Colonic mucosa (tissue), 4 donors: ENCODE results near the gene RPS6KA4. TPM values are rescaled to one million over a fixed set of nuclear protein-coding genes. Genes with fewer than 3 reads are reported as not detected.
A peak's percentile ranks its signal among the peaks of the same experiment; 100 is the strongest.

Source experiments
- DNase-seq: peaks from one replicate; pipeline ENCODE4 v3.0.0-alpha.2; 2020
- H3K27ac ChIP-seq: fragments of 200-600 bp; one replicate; pipeline ENCODE4 v1.8.0; 2021
- H3K27me3 ChIP-seq: fragments of 200-600 bp; one replicate; pipeline ENCODE4 v1.8.0; 2021
- H3K36me3 ChIP-seq: fragments of 200-600 bp; one replicate; pipeline ENCODE4 v1.8.0; 2021
- H3K4me1 ChIP-seq: fragments of 200-600 bp; one replicate; pipeline ENCODE4 v1.8.0; 2021; ENCODE audit warnings: mild to moderate bottlenecking
- H3K4me3 ChIP-seq: fragments of 200-600 bp; one replicate; pipeline ENCODE4 v1.8.0; 2021
- H3K9ac ChIP-seq, 2 donors: one replicate each; pipeline ENCODE4 v1.7.0; 2013; ENCODE audit warnings: control low read depth in 2 of 2, low read depth in 2 of 2, low read length in 2 of 2
- H3K9me3 ChIP-seq: fragments of 200-600 bp; one replicate; pipeline ENCODE4 v1.8.0; 2021
- intact Hi-C: fragments of 100-400 bp; cut with DNase I; formaldehyde crosslinking; loops from one replicate; pipeline ENCODE4 v1.14.1; 2022
- total RNA-seq, 2 donors: library from RNA; stranded (reverse); fragmentation: NEBNext Ultra II Directional in 1 of 2; extraction: Animal tissue kit (Norgen Biotek cat#: 25700) in 1 of 2; gene quantifications; one replicate each; pipeline ENCODE4 v1.2.1, GENCODE V29; 2021
- TF ChIP-seq, protein P1 (sequence below): fragments of 200-600 bp; IDR thresholded peaks from one replicate; pipeline ENCODE4 v1.8.0; 2022; ENCODE audit warnings: antibody characterized with exemption, mild to moderate bottlenecking
- donor health status: healthy.
- donor health status: DM: no; HTN: no; CAD: no.
- donor health status: DM: no; HTN: no; CAD: no.

Gene RPS6KA4
- total RNA-seq, 2 donors from 2014 or later, result 28.9 to 59.1 TPM

DNA sequence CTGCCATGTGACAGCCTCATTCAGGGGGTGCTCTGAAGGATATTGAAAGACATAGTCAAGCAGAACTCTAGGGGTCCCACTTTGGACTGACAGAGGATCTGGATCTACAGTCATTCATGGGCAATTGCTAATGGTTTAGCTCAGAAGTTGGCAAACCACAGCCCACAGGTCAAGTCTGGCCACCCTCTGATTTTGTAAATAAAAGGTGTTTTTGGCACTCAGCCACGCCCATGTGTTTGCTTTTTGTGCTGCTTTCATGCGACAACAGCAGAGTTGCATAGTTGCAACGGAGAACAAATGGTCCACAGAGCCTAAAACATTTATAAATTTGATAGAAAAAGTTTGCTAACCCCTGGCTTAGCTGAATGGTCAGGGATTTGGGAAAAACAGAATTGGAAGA is 41.7 kb downstream of the RPS6KA4 start:
- no peak overlapping the region for H3K4me3 ChIP-seq
- H3K36me3 ChIP-seq, result no peaks in the 10 kb centered on the region
- no peaks in the 10 kb centered on the region for H3K9me3 ChIP-seq
- H3K4me1 ChIP-seq, result no peaks in the 10 kb centered on the region
- no peaks in the 10 kb centered on the region for H3K27me3 ChIP-seq
- no peak for DNase-seq
- H3K9ac ChIP-seq, result no peak overlapping the region
- intact Hi-C loops, result no loop called here
- no peak overlapping the region for H3K27ac ChIP-seq
- TF ChIP-seq, protein P1, sequence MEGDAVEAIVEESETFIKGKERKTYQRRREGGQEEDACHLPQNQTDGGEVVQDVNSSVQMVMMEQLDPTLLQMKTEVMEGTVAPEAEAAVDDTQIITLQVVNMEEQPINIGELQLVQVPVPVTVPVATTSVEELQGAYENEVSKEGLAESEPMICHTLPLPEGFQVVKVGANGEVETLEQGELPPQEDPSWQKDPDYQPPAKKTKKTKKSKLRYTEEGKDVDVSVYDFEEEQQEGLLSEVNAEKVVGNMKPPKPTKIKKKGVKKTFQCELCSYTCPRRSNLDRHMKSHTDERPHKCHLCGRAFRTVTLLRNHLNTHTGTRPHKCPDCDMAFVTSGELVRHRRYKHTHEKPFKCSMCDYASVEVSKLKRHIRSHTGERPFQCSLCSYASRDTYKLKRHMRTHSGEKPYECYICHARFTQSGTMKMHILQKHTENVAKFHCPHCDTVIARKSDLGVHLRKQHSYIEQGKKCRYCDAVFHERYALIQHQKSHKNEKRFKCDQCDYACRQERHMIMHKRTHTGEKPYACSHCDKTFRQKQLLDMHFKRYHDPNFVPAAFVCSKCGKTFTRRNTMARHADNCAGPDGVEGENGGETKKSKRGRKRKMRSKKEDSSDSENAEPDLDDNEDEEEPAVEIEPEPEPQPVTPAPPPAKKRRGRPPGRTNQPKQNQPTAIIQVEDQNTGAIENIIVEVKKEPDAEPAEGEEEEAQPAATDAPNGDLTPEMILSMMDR, result no peak

DNA sequence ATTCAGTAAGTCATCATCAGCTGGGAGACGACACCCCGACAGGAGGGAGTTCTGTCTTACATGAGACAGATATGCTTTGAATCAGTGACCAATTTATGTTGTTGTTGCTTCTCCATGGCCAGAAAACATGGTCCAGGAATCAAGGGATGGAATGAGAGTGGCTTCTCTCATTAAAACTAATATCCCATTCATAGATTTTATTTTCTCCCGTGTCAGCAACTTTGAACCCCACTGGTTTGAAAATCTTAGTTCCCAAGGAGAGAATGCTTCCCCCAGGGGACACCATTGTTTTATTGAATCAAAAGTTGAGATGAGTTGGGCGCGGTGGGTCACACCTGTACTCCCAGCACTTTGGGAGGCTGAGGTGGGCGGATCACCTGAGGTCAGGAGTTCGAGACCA is 42.8 kb downstream of the RPS6KA4 start:
- Histone ChIP-seq H3K4me1 (no peaks in the 10 kb centered on the region), H3K36me3 (no peaks in the 10 kb centered on the region), H3K4me3 (no peak overlapping the region), H3K9ac (no peak overlapping the region), H3K27me3 (no peaks in the 10 kb centered on the region), H3K27ac (no peak overlapping the region), H3K9me3 (no peaks in the 10 kb centered on the region)
- TF ChIP-seq, protein P1, result no peak
- intact Hi-C loops, result no loop called here
- DNase-seq, result no peak

DNA sequence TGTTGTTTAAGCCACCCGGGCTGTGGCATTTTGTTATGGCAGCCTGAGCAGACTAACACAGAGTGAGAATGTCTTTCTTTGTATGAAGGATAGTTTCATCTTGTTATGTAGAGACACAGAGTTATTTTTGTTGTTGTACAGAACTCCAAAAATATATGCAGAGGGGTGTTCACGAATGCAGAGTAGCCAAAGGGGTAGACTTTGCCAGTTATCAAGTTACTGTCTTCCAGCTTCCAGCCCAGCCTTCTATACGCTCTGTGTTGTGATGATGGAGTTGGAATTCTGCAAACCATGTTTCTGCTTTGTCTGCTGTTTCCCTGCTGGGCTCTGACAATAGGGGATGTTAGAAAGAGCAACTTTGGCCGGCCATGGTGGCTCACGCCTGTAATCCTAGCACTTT is 44.1 kb downstream of the RPS6KA4 start:
- Histone ChIP-seq H3K9me3 (no peaks in the 10 kb centered on the region), H3K9ac (no peak overlapping the region), H3K4me3 (no peak overlapping the region), H3K4me1 (no peaks in the 10 kb centered on the region), H3K36me3 (no peaks in the 10 kb centered on the region), H3K27ac (no peak overlapping the region), H3K27me3 (no peaks in the 10 kb centered on the region)
- intact Hi-C loops, result no loop called here
- TF ChIP-seq, protein P1, result no peak
- no peak for DNase-seq

DNA sequence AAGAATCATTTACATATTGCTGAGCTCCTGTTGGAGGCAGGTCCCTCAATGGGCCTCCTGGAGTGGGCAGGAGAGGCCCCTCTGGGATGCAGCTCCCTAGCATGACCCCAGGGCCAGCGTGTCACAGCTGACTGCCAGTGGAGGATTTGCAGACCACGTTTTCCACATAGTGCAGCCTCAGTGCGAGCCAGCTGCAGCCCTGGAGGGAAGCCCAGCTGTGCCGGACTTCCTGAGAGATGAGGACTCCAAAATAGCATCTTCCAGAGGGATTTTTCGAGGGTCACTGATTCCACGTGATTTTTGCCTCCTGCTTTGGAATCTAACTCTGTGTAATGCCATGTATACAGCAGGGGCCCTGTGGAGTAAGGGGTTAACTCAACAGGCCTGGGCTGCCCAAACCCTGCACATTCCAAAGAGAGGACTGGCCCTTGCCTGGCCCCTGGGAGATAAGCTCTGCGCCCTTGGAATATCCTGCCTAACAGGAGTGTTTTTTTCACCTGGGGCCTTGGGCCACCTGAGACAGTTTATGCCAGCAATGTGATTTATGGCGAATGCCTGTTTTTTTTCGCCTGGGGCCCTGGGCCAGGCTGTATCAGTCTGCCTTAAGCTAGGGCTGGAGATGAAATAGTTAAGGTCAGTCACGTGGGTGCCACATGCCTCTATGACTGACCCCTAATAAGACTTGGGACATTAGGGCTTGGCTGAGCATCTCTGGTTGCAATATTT is 47.4 kb downstream of the RPS6KA4 start:
- no peaks in the 10 kb centered on the region for H3K9me3 ChIP-seq
- no peak overlapping the region for H3K27ac ChIP-seq
- H3K4me3 ChIP-seq, result no peak overlapping the region
- no peak overlapping the region for H3K9ac ChIP-seq
- no peaks in the 10 kb centered on the region for H3K4me1 ChIP-seq
- H3K27me3 ChIP-seq, result no peaks in the 10 kb centered on the region
- TF ChIP-seq, protein P1, result no peak
- intact Hi-C loops, result no loop called here
- no peaks in the 10 kb centered on the region for H3K36me3 ChIP-seq
- peak; percentile 39 for DNase-seq

DNA sequence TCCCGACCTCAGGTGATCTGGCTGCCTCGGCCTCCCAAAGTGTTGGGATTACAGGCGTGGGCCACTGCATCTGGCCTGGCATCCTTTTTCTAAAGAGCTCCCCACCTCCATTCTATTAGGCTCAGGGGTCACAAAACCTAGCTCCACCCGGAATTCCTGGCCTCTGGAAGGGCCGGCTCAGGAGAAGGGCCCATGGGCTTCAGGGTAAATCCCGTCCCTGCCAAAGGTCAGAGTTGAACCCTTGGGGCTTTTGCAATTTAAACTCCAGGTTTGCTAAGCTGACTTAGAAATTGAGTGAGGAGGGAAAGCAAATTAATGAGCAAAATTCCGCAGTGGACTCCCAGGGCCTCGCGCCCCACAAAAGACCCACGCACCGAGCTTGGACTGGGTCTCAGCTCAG is 48.3 kb downstream of the RPS6KA4 start:
- no peaks in the 10 kb centered on the region for H3K27me3 ChIP-seq
- TF ChIP-seq, protein P1, result no peak

More for the DNA sequence above, 48.3 kb downstream of the RPS6KA4 start:
- Histone ChIP-seq H3K4me1 (no peaks in the 10 kb centered on the region), H3K27ac (no peak overlapping the region), H3K4me3 (no peak overlapping the region), H3K9me3 (no peaks in the 10 kb centered on the region), H3K9ac (no peak overlapping the region), H3K36me3 (no peaks in the 10 kb centered on the region)
- no peak for DNase-seq
- intact Hi-C loops, result no loop called here
